NCI-H146 treated with DMSO at 0.1 percent for 48 hours (cell line): ENCODE data around the gene PSENEN.
"Not testable (repeated sequence)": the region's sequence is repeated elsewhere in the genome, so short reads cannot be mapped to it uniquely, and the experiment has no call there.

Experiments
- DNase-seq: peaks from one replicate; lab custom pipeline; 2025; ENCODE audit not compliant: unreplicated experiment; lab: John Stamatoyannopoulos, UW

PSENEN gene

GRCh38 chr19:35768082-35768421 is 22.6 kb downstream of the PSENEN start:
- DNase-seq, result no peak

DNA sequence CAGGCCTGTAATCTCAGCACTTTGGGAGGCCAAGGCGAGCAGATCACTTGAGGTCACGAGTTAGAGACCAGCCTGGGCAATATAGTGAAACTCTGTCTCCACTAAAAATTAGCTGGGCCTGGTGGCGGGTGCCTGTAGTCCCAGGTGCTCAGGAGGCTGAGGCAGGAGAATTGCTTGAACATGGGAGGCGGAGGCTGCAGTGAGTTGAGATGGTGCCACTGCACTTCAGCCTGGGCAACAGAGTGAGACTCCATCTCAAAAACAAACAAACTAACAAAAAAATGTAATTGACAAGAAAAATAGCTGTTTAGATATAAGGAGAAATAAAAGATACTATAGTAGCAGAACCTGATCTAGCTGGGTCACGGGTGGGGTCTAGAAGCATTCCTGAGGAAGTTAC is 26.9 kb downstream of the PSENEN start:
- DNase-seq, result not testable (repeated sequence)

- DNase-seq, result no peak
Observed at GRCh38 chr19:35773020-35773806, 27.8 kb downstream of the PSENEN start.

DNA sequence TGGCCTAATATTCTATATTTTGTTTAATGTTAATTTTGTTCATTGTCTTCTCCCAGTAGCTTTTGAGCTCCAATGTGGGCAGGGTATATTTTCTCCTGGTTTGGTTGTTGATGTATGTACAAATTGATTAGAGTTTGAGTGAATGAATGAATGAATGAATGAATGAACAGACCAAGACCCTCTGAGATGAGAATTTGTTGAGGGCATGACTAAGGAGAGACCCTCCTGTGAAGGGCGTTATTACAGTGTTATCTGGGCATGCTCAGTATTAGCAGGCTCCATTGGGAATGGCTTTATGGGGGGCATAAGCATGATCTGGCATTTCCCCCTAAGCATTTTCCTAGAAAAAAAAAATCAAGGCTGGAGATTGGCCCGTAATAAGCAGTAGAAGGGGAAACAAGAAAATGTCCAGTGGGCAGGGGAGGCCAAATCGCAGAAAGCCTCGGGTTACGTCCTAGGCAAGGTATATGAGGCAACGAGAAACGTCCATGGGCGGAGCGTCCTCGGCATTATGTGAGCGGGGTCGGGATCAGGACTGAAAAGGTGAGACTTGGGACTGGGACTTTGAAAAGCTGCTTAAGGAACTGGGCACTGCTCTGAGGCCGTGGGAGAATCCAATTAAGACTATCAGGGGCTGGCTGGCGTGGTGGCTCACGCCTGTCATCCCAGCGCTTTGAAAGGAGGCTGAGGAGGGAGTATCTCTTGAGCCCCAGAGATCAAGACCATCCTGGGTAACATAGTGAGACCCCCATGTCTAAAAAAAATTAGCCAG is 29.0 kb downstream of the PSENEN start:
- DNase-seq, result peak; percentile 29

DNA sequence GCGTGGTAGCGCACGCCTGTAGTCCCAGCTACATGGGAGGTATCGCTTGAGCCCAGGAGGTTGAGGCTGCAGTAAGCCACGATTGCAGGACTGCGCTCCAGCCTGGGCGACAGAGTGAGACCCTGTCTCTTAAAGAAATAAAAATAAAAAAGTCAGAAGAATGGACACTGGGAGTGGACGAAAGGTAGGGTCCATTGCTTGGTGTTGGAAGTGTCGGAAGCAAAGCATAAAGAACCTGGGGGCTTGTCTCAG is 29.5 kb downstream of the PSENEN start:
- DNase-seq, result no peak

DNA sequence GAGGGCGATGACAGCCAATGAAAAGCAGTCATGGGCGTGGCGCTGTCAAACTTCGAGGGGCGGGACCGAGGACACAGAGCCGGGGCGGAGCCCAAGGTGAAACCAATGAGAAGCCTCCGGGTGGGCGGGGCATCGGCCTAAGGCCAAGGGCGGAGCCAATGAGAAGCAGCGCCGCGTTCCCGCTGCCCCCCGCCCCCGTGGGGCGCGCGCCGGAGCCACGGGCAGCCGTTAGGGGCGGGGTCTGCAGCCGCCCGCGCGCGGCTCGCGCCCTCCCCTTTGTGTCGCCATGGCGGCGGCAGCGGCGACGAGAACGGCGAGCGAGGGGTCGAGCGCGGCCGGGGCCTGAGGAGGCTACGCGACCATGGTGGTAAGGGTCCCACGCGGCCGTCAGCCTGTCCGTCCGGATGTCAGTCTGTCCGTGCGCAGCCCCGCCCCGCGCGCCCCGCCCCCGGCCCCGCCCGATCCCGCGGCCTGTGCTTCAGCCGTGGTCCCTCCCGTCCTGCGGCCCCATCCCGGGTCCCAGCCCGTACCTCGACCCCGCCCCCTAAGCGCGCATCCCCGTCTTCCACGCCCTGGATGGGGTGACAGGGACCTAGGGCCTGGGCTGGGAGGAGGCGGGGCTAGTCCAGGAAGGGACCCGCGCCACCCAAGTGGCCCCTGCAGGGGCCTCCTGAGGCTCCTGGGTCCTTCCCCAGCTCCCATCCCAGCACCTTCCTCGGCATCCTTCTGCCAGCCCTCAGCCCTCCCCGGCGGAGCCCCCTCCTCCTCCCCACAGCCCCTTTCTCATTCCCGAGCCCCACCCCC is 30.0 kb downstream of the PSENEN start, which contains the start of gene ARHGAP33:
TSS of gene ARHGAP33 (plus strand) at position 267 of the 804 bp plus-strand sequence. CDS start at position 362, 95 bp downstream.
- peak; percentile 97 for DNase-seq

DNA sequence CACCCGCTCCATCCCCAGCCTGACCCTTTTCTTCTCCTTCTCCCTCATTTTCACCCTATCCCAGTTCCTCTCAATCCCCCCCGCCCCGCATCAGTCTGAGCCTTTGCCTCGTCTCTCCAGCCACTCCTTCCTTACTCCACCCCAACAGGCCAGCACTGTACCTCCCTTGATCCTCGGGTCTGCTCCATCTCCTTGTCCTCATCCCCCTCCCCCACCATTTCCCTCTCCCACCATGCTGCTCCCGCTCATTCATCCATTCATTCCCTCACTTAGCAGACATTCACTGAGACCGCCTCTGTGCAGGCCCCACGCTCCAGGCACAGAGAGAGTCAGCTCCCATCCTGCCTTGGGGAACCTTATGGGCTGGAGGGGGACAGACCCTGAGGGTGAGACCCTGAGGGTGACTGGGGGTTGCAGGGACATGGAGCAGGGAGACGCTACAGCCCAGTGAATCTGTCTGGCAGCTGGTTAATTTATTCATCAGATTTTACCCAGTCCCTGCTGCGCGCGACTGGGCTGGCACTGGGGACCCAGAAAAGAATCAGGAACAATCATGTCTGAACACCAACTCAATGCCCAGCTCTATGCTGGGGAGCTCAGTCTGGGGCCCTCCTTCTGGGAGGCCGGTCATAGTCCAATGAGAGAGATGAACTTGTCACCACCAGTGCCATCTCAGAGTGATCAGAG is 30.8 kb downstream of the PSENEN start:
- DNase-seq, result no peak

GRCh38 chr19:35777086-35777841 is 31.8 kb downstream of the PSENEN start:
- DNase-seq, result no peak

DNA sequence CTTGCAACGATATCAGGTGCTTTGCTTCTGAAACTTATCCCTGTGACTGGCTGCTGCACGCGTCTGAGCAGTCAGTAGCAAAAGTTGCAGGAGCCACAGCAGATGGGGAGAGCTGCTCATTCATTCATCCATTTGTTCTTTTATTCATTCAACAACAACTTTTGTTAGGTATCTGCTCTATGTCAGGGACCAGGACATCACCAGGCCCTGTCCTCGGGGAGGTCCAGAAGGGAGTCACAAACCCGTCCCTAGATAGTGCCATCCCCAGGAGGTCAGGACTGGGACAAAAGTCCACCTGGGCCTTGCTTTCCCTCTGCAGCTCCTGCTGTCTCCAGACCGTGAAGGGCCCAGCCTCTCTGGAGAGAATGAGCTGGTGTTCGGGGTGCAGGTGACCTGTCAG is 32.5 kb downstream of the PSENEN start:
- DNase-seq, result no peak

- no peak for DNase-seq
Observed at GRCh38 chr19:35779033-35779432, 33.6 kb downstream of the PSENEN start.

- no peak for DNase-seq
Observed at GRCh38 chr19:35780058-35780457, 34.6 kb downstream of the PSENEN start.

GRCh38 chr19:35780717-35781116 is 35.3 kb downstream of the PSENEN start:
- DNase-seq, result no peak

DNA sequence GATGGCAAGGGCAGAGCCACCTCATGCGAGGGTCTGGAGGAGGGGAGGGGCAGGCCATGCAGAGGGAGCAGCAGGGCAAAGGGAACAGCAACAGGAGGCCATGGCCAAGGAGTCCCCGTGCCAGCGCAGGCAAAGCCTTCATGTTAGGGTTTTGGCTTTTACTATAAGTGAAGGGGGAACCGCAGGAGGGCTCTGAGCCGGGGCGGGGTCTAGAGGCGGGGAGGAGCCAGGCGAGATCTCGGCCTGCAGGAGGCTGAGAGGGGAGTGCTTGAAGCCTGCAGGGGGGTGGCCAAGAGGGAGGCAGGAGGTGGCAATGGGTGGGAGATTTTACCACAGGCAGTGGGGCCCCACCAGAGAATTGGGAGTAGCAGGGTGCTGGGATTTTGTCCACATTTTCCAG is 36.2 kb downstream of the PSENEN start:
- DNase-seq, result no peak

- DNase-seq, result no peak
Observed at GRCh38 chr19:35782589-35782988, 37.1 kb downstream of the PSENEN start.

DNA sequence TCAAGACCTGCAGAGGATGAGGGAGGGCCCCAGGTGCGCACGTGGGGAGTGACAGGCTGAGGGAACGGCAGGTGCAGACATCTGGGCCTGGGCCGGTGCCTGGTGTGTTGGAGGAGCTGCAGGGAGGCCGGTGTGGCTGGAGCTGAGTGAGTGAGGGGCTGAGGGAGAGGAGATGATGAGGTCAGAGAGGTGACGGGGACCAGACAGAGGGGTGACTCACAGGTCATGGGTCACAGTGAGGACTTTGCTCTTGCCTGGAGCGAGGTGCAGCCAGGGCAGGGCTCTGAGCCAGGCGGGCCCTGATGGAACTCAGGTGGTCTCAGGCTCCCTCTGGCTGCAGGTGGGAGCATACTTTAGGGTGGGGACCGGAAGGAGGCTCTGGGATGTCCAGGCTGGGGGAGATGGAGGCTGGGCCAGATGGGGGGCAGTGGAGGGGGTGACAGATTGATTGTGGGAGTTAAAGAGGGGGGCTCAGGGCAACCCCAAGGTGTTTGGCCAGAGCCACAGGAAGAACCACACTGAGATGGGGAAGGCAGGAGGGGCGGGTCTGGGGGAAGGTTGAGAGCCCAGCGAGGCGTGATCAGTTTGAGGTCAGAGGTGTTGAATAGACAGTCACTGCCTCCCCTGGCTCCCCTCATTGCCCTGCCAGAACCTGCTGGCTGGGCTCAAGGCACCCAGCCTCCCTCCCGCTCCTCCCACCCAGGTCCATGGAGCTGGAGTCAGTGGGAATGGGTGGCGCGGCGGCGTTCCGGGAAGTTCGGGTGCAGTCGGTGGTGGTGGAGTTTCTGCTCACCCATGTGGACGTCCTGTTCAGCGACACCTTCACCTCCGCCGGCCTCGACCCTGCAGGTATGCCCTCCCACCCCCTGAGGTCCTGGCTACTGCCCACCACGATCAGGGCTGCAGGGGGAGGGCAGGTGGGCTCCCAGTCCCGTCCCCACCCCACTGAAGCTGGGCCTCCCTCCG is 38.3 kb downstream of the PSENEN start:
- no peak for DNase-seq

GRCh38 chr19:35784503-35785338 is 39.3 kb downstream of the PSENEN start:
- DNase-seq, result no peak

GRCh38 chr19:35785339-35785627 is 39.8 kb downstream of the PSENEN start:
- no peak for DNase-seq

DNA sequence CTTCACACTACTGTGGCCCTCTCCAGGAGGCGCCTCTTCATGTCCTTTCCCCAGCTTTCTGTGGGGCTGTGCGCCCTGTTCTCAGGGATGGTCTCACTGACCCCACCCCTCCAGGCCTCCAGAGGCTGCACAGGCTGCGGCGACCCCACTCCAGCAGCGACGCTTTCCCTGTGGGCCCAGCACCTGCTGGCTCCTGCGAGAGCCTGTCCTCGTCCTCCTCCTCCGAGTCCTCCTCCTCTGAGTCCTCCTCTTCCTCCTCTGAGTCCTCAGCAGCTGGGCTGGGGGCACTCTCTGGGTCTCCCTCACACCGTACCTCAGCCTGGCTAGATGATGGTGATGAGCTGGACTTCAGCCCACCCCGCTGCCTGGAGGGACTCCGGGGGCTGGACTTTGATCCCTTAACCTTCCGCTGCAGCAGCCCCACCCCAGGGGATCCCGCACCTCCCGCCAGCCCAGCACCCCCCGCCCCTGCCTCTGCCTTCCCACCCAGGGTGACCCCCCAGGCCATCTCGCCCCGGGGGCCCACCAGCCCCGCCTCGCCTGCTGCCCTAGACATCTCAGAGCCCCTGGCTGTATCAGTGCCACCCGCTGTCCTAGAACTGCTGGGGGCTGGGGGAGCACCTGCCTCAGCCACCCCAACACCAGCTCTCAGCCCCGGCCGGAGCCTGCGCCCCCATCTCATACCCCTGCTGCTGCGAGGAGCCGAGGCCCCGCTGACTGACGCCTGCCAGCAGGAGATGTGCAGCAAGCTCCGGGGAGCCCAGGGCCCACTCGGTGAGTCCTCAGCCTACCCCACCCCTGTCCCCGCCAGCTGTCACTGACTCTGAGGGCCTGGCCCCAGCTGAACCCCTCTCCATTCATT is 41.1 kb downstream of the PSENEN start:
- no peak for DNase-seq
